Kasumi-1 (cell line): ENCODE results near the gene PALMD.

Experiments
- DNase-seq, 2 experiments: peaks; one replicate each; lab custom pipeline; 2025; lab: John Stamatoyannopoulos, UW

The PALMD gene, protein sequence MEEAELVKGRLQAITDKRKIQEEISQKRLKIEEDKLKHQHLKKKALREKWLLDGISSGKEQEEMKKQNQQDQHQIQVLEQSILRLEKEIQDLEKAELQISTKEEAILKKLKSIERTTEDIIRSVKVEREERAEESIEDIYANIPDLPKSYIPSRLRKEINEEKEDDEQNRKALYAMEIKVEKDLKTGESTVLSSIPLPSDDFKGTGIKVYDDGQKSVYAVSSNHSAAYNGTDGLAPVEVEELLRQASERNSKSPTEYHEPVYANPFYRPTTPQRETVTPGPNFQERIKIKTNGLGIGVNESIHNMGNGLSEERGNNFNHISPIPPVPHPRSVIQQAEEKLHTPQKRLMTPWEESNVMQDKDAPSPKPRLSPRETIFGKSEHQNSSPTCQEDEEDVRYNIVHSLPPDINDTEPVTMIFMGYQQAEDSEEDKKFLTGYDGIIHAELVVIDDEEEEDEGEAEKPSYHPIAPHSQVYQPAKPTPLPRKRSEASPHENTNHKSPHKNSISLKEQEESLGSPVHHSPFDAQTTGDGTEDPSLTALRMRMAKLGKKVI

DNA sequence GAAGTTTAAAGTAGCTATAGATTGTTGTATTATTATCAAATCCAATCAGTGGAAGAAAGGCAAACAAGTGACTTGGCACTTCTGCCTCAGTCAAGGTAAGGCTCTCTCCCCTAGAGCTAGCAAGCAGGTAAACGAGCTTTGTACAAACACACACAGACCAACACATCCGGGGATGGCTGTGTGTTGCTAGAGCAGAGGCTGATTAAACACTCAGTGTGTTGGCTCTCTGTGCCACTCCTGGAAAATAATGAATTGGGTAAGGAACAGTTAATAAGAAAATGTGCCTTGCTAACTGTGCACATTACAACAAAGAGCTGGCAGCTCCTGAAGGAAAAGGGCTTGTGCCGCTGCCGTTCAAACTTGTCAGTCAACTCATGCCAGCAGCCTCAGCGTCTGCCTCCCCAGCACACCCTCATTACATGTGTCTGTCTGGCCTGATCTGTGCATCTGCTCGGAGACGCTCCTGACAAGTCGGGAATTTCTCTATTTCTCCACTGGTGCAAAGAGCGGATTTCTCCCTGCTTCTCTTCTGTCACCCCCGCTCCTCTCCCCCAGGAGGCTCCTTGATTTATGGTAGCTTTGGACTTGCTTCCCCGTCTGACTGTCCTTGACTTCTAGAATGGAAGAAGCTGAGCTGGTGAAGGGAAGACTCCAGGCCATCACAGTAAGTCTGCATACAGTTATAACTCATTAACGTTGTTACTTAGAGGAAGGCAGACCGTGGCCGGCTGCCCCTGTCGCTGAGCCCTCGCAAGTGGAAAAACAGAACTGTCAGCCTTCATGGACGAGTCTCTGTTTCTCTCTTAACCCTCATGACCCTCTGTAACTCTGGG lies at the start of gene PALMD:
Gene PALMD, plus strand, starts transcription at position 415 of the 833 bp plus-strand sequence. Its CDS starts 205 bp downstream, at position 620.
- DNase-seq, result no peak

DNA sequence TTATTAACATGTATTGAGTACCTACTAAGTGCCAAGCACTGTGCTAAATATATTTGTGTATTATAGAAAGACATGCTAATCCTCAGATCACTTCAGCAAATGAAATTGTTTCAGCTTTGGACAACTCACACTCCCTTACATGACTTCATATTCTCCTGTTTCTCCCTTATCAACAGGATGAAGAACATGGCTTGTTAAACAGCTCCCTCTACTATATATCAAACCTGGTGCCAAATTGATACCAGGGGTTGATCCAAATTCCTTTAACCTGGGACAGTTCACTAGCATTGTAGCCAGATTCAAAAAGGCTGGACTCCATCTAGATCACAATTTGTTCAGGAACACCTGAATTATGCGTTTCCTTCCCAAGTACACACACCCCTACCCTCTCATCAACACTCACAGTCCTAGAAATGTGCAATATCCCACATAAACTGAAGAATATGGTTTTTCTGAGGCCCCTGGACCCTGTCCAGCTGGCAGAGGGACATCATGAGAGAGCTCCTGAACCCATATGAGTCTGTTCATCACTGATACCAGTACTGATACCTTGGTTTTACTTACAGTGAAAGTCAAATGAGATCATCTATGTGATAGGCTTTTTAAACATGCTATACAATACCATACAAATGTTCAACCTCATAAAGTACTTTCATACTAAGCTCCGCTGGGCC lies 47.0 kb upstream of the PALMD start:
- DNase-seq, result no peak

DNA sequence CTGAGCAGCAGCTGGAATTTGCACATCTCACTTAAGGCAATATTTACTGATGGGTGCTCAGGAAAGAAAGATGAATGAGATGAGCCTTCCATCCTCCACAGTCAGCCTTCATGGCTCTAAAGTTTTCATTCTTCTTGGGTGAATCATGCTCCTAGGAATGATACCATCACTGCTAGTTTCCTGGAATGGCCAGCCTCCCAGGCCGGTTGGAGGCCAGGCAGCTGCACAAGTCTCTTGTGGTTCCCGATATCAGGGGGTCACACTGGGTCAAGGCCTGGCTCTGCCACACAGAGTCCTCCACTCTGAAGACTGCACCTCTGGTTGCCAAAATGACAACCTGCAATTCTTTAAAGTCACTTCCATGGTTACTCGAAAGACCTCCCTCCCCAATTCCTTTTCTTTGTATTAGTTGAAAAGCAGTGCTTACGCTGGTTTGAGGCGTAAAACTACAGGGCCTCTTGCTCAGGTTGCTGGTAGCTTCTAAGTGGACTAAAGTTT lies 46.2 kb upstream of the PALMD start:
- no peak for DNase-seq

DNA sequence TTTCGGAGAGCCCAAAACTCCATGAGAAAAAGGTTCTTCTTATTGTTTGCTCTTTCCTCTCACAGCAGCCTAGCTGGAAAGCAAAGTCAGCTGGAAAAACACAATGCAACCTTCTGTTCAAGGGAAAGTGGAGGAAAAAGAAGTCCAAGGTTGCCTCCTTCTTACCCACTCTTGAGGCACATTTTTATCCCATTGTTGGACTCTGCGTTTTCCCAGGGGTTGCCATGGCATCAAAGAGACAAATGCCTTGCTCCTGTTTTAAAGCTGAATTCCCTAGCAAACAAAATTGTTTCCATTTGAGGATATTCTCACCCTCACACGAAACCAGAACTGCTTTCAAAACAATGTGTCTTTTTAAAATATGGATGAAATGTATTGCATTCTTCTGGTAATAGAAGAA lies 45.1 kb upstream of the PALMD start:
- DNase-seq, result no peak

DNA sequence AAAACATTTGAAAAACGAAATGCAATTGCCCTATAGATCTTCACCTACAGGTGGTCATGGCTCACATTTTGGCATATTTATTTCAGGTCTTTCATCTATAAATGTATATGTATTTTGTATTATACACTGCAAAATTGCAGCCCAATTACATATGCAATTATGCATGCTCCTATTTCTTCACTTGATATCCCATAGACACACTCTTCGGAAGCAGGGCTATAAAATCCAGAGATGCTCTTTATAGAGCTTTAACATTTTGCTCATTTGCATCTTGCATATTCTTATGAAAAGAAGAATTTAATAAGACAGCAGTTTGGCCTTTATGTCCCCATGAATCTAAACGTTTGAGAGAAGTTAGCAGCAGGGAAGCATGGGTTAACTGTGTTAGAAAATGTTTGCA lies 44.7 kb upstream of the PALMD start:
- no peak for DNase-seq

DNA sequence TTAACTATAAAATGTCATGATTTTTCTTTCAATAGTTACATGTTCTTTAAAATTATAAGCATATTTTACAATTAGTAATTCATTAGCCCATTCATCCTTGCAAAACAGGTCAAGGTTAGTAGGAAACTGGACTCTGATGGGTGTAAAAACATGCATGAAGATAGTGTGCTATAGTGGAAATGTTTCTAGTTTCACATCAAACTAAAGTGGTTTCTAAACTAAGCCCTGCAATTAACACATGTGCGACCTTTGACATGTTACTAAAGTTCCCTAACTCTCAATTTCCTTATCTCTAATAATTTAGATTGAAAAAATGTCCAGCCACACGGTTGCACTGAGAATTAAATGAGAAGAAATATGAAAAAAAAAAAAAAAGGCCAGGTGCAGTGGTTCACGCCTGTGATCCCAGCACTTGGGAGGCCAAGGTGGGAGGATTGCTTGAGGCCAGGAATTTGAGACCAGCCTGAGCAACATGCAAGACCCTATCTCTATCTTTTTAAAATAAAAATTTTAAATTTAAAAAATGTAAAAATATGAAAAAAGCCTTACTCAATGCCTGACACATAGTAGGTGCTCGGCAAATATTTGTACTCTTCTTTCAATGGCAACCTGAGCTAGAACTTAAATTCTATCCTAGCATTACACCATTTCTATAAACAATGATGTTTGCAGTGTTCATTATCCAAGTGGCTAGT lies 44.1 kb upstream of the PALMD start:
- no peak for DNase-seq

DNA sequence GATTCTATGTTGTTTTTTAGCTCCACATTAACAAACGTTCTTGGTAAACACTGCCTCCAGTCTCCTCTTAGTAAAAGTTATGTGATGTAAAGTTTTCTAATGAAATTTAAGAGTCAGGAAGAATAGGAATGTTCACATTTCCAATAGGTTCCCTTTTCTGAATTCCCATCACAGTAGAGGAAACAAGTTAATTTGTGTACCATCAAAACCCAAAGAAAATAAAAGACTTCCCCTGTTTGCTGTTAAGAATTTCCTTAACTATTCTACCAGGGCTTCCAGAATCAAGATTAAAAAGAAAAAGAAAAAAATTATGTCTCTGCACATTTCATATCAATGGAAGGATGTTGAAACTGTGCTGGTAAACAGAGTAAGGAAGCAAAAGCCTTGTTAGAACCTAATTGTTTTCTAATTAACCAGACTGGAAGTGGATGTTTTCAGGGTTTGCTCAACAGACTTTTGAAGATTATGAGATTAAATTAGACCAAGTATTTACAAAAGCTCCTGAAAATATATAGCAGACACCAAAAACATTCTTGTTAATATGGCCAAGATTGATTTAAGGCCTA lies 43.4 kb upstream of the PALMD start:
- DNase-seq, result no peak

DNA sequence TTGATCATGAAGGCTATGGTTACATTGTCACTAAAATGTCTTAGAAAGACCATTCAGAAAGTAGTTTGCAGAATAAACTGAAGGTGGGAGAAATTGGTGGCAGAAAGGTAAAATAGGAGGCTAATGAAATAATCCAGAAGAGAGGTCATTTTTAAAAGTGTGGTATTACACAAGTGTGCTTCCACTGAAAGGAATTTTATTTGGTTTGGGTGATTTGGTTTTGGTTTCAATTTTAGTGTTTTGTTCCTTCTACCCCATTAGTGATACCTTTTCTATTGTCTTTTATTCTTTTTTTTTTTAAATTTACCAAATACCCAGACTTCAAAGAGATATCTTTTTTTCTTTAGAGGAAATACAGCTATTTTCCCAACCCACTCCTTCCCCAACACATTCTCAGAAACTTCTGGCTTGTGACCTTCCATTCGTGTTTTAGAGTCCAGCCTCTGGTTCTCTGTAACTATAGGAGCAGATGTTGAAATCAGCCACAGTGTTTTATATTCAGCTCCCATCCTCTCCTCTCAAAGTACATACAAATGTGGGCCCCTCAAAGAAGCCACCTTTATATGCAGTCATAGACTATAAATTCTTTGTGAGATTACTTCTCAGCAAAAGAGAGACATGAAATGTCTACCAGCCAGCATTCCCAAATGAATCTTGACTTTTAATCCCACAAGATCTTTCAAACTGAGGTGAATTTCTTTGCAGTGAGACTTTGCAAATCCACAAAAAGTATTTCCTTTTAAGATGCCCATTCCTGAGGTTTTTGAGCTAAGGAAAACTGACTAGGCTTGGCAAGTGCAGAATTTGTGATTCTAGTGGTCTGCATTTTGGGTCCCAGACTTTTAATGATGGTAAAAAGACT lies 42.0 kb upstream of the PALMD start:
- DNase-seq, result no peak

DNA sequence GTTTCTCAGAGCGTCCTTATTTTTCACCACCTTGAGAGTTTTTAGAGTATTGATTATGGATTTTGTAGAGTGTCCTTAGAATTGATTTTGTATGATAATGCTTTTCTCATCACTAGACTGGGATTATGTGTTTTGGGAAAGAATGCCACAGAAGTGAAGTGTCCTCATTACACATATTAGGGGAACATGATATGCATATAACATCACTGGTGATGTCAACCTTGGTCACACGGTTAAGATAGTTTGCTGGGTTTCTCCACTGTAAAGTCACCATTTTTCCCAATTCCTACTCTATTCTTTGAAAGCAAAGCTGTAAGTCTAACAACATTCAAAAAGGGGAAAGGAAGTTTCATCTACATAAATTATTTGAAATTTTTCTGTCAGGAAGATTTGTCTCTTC lies 39.6 kb upstream of the PALMD start:
- no peak for DNase-seq

DNA sequence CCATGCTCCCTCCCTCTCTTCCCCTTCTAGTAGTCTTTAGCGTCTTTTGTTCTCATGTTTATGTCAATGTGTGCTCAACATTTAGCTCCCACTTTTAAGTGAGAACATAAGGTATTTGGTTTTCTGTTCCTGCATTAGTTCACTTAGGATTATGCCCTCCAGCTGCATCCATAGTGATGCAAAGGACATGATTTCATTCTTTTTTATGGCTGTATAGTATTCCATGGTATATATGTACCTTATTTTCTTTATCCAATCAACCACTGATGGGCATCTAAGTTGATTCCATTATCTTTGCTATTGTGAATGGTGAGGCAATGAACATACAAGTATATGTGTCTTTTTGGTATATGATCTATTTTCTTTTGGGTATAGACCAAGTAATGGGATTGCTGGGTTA lies 38.3 kb upstream of the PALMD start:
- no peak for DNase-seq

DNA sequence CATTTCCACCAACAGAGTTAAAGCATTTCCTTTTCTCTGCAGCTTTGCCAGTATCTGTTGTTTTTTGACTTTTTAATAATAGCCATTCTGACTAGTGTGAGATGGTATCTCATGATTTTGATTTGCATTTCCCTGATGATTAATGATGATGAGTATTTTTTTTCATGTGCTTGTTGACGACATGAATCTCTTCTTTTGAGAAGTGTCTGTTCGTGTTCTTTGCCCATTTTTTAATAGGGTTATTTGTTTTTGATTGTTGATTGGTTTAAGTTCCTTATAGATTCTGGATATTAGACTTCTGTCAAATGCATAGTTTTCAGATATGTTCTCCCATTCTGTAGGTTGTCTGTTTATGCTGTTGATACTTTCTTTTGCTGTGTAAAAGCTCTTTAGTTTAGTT lies 37.9 kb upstream of the PALMD start:
- DNase-seq, result no peak

DNA sequence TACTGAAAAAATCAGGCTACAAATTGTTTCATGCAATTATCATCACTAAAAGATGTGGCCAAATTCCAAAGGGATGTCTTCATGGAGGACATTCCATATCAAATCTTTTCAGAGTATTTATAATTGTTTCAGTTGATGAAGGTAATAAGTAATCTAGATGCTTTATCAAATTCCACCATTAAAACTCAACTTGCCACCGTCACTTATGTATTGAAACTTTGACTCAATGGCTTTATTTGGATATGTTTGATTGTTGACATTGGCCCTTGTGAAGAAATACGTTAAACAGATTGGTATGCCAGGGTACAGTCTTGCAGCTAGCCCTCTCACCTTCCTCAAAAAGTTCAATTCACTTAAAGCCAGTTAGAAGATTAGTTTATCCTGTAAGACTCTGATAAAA lies 32.2 kb upstream of the PALMD start:
- DNase-seq, result no peak

DNA sequence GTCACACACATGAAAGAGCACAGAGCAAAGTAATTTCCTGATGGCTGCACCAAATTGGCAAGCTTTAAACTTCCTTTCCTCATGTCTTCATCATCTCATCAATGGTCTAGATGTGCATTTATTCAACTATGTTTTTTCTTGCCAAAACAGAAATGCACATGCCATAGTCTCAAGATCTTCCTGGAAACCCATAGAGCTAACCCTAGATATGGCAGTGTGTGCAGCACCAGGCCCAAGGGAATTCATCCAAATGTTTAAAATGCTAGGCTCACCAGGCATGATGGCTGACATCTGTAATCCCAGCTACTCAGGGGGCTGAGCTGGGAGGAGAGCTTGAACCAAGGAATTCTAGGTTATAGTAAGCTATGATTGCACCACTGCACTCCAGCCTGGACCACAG lies 31.2 kb upstream of the PALMD start:
- no peak for DNase-seq

DNA sequence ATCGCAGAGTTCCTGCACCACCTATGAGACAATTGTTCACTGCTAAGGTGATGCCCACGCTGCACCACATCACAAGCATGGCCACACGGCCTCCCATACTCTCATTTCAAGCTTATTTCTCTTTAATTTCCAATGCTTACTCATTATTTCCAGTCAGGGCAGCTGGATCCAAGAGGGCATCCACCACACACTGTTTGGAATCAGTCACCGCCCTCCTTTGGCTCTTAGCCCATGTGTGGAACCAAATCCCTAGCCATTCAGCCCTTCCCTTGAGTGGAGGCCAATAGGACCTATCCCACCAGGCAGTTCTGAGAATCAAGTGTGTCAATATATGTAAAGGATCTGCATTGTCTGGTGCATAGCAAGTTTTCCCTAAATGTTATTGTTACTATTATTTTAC lies 26.3 kb upstream of the PALMD start:
- no peak for DNase-seq

DNA sequence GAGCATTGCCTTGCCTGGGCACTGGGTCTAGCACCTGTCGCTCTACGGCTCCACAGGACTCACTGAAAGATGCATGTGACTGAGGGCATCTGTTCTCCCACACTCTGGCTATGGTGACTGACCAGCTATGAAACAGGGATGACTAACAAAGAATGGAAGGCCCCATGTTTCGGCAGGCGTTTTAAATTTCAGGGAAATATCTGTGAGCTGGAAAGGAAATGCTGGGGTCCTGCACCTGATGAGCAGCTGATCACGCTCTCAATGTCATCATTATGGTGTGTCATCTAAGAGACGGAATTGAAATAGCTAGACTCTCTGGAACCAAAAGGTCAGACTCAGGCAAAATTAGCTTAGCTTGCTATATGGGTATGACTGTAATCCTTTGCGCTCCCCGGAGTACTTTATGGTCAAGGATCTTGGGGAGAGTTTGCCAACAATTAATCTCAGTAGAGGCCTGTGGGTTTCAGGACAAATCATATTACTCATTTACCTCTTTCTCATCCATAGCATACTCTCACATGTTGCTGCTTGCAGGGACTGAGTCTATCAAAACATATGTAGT lies 24.5 kb upstream of the PALMD start:
- no peak for DNase-seq

DNA sequence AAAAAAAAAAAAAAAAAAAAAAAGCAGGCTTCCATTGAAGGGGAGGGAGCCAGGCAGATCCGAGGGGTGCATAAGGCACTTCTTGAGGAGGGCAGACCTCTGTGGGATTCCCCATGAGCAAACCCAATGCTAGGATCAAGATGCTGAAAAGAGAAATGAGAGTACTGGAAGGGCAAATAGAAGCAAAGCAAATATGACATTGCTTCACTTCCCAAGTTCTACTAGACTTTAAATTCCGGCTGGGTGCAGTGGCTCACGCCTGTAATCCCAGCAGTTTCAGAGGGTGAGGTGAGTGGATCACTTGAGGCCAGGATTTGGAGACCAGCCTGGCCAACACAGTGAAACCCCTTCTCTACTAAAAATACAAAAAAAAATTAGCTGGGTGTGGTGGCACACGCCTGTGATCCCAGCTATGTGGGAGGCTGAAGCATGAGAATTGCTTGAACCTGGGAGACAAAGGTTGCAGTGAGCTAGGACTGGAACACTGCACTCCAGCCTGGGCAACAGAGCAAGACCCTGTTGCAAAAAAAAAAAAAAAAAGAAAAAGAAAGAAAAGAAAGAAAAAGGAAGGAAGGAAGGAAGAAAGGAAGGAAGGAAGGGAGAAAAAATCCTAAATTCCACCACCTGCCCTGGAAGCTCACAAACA lies 23.1 kb upstream of the PALMD start:
- DNase-seq, result no peak

DNA sequence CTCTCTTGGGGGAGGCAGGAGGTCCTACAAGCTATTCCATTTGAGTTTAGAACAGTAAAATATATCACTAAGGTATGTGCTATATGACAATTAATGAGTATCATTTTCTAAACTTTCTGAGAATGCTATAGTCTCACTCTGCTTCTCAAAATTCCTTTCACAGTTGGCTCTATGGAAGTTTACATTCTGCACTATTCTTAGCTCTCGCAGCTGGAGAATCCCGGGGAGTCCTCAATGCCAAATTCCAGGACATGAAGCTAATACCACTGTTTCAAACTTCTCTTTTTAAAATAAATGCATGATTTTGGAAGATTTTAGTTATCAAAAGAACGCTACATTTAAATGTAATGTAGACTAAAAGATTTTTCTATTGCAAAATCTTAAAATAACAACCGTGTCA lies 22.4 kb upstream of the PALMD start:
- no peak for DNase-seq

DNA sequence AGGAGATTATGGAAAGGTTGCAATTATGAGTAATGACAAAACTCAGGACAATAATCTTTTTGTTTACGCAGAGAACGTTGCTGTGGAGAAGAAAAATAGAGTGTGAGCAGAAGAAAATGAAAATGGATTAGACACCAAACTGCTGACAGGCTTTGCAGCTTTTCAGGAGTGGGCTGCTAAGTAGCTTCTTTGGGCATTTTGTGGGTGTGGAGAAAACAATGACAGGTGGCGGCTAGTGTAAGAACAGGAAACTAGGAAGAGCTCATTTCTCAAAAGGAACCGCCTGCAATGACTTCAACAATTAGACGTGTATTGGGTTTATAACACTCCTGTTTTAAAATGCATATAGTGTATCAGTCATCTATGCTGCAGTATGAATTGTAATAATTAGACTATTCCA lies 18.3 kb upstream of the PALMD start:
- no peak for DNase-seq

DNA sequence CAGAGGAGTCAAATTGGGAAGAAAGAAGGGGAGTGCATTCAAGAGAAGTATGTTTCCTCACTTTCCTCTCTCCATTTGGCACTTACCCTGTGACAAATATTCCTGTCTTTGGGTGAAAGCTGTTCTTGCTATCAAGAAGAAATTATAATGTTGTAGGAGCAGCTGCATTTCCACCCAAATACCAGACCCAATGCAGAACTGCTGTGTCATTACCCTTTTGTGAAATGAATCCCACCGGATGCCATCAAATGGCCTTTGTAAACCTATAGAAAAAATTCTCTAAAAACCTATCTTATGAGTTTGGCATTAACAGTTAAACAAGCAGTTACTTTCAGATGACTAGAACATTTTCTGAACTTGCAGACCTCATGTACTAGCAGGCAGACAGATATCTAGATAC lies 16.7 kb upstream of the PALMD start:
- no peak for DNase-seq
